ENCODE results near the gene PDXP.
"Not testable (repeated sequence)": the region's sequence is repeated elsewhere in the genome, so short reads cannot be mapped to it uniquely, and the experiment has no call there.

Gene PDXP

DNA sequence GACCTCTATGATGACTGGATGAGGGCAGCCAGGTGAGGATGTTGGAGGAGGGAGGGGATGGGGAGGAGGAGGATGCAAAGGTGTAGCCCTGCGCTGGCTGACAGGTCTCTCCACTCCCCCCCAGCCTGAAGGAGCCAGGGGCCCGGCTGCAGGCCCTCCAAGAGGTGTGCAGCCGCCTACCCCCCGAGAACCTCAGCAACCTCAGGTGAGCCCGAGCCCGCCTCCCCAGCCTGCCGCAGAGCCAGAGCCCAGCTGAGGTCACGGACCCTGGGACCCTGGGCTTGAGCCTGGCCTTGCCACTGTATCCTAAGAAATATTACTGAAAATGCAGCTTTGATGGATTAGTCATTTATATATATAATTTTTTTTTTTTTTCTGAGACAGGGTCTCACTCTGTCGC, 11.2 kb upstream of the PDXP start:
- Histone ChIP-seq H3K27me3 (ENCODE audit: control insufficient read depth in 1 of 2, insufficient read depth in 2 of 2, low read length in 2 of 2) (no peaks in the 10 kb centered on the region), H3K36me3 (ENCODE audit: control insufficient read depth in 1 of 2, insufficient read depth in 2 of 2, low read length in 2 of 2) (peaks cover 20 to 82% of the 10 kb centered on the region in 2 donors), H3K4me3 (ENCODE audit: low read depth in 1 of 2, low read length in 2 of 2) (no peak overlapping the region), H3K27ac (ENCODE audit: low read depth, low read length) (peak overlapping the region; percentile 67), H3K9ac (ENCODE audit: low read depth in 1 of 2, low read length in 2 of 2) (peak overlapping the region; percentile 25 to 35), H3K9me3 (ENCODE audit: control insufficient read depth in 1 of 2, low read length in 2 of 2) (no peaks in the 10 kb centered on the region), H3K4me1 (ENCODE audit: control insufficient read depth in 1 of 2, insufficient read depth in 2 of 2, low read length in 2 of 2) (peaks cover 29 to 32% of the 10 kb centered on the region in 2 donors)

DNA sequence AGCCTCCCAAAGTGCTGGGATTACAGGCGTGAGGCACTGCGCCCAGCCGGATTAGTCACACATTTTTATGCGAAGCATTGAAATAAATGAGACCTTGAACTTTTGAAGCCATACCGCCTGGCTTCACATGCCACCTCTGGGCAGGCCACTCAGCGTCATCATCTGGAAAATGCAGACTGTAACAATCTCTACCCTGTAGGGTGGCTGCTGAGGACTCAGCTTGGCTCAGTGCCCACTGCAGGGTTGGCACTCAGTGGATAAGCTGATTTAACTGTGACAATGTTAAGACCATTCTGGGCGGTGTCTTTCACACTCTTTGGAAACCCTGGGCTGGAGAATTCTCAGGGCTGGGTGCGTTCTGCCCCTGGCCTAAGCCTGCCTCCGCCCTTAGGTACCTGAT, 10.6 kb upstream of the PDXP start:
- H3K36me3 ChIP-seq (ENCODE audit: control insufficient read depth in 1 of 2, insufficient read depth in 2 of 2, low read length in 2 of 2), result peaks cover 17 to 80% of the 10 kb centered on the region in 2 donors

DNA sequence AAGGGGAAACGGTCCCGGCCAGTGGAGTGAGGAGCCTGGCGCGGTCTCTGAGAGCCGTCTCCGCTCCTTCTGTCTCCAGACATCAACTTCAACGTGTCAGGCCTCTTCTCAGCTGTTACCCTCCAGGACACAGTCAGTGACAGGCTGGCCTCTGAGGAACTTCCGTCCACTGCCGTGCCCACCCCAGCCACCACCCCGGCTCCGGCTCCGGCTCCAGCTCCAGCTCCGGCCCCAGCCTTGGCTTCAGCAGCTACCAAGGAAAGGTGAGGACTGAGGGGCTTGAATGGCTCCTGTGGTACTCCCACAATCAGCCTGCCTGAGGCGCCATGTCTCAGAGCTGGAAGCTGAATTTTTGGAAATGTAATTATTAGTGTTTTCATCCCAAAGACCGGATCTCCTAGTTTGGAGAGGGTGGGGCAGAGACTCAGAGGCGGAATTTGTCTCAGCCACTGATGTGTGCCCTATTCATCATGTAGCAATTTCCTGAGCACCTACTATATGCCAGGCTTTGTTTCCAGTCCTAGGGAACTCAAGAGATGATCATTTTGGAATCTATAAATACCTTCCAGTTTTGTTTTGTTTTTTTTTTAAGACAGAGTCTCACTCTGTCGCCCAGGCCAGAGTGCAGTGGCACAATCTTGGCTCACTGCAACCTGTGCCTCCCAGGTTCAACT, 7.9 kb upstream of the PDXP start:
- Histone ChIP-seq H3K27me3 (ENCODE audit: control insufficient read depth in 1 of 2, insufficient read depth in 2 of 2, low read length in 2 of 2) (no peaks in the 10 kb centered on the region), H3K36me3 (ENCODE audit: control insufficient read depth in 1 of 2, insufficient read depth in 2 of 2, low read length in 2 of 2) (peaks cover 20 to 66% of the 10 kb centered on the region in 2 donors), H3K27ac (ENCODE audit: low read depth, low read length) (no peak overlapping the region), H3K4me3 (ENCODE audit: low read depth in 1 of 2, low read length in 2 of 2) (no peak overlapping the region), H3K4me1 (ENCODE audit: control insufficient read depth in 1 of 2, insufficient read depth in 2 of 2, low read length in 2 of 2) (peaks cover 20 to 27% of the 10 kb centered on the region in 2 donors), H3K9ac (ENCODE audit: low read depth in 1 of 2, low read length in 2 of 2) (no peak overlapping the region), H3K9me3 (ENCODE audit: control insufficient read depth in 1 of 2, low read length in 2 of 2) (no peaks in the 10 kb centered on the region)

More for the DNA sequence above, 10.6 kb upstream of the PDXP start:
- no peaks in the 10 kb centered on the region for H3K9me3 ChIP-seq (ENCODE audit: control insufficient read depth in 1 of 2, low read length in 2 of 2)
- peak overlapping the region; percentile 47 for H3K27ac ChIP-seq (ENCODE audit: low read depth, low read length)
- H3K27me3 ChIP-seq (ENCODE audit: control insufficient read depth in 1 of 2, insufficient read depth in 2 of 2, low read length in 2 of 2), result no peaks in the 10 kb centered on the region
- peaks cover 23 to 26% of the 10 kb centered on the region in 2 donors for H3K4me1 ChIP-seq (ENCODE audit: control insufficient read depth in 1 of 2, insufficient read depth in 2 of 2, low read length in 2 of 2)
- H3K9ac ChIP-seq (ENCODE audit: low read depth in 1 of 2, low read length in 2 of 2), result peak overlapping the region; percentile 27 to 38
- H3K4me3 ChIP-seq (ENCODE audit: low read depth in 1 of 2, low read length in 2 of 2), result no peak overlapping the region

DNA sequence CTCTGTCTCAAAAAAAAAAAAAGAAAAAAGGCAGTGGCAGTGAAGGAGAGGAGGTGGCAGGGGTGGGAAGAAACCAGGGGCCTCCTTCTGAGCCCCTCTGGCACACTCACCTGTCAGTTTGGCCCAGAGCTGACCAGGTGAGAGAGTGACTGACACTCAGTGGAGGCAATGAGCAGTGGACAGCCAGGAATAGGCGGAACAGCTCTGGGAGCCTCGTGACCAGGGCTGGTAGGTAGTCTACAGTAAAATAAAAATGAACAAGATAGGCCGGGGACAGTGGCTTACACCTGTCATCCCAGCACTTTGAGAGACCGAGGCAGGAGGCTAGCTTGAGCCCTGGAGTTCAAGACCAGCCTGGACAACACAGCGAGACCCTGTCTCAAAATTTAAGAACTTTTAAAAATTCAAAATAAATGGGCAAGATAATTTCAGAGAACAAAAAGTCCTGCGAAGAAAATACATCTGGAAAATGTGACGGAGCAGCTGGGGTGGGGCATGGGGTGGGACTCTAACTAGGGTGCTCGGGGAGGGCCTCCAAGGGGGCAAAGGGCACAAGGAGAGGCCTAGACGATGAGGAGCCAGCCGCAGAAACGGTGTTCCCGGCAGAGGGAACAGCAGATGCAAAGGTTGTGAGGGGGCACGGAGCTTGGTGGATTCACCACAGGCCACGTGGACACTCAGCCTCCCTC, 3.8 kb upstream of the PDXP start:
- Histone ChIP-seq H3K4me3 (ENCODE audit: low read depth in 1 of 2, low read length in 2 of 2) (no peak overlapping the region), H3K4me1 (ENCODE audit: control insufficient read depth in 1 of 2, insufficient read depth in 2 of 2, low read length in 2 of 2) (peaks cover 19 to 24% of the 10 kb centered on the region in 2 donors), H3K9me3 (ENCODE audit: control insufficient read depth in 1 of 2, low read length in 2 of 2) (no peaks in the 10 kb centered on the region), H3K9ac (ENCODE audit: low read depth in 1 of 2, low read length in 2 of 2) (peak overlapping the region; percentile 50 to 70), H3K36me3 (ENCODE audit: control insufficient read depth in 1 of 2, insufficient read depth in 2 of 2, low read length in 2 of 2) (peaks cover 17 to 37% of the 10 kb centered on the region in 2 donors), H3K27ac (ENCODE audit: low read depth, low read length) (peak overlapping the region; percentile 79), H3K27me3 (ENCODE audit: control insufficient read depth in 1 of 2, insufficient read depth in 2 of 2, low read length in 2 of 2) (no peaks in the 10 kb centered on the region)

DNA sequence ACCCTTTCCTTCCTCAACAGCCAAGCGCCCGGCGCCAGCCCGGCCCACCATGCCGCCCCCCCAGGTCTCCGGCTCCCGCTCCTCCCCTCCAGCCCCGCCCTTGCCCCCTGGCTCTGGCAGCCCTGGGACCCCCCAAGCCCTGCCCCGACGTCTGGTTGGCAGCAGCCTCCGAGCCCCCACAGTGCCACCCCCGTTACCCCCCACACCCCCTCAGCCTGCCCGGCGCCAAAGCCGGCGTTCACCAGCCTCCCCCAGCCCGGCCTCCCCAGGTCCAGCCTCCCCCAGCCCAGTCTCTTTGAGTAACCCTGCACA, 3.3 kb upstream of the PDXP start:
- Histone ChIP-seq H3K4me3 (ENCODE audit: low read depth in 1 of 2, low read length in 2 of 2) (no peak overlapping the region), H3K27ac (ENCODE audit: low read depth, low read length) (peak overlapping the region; percentile 57)

DNA sequence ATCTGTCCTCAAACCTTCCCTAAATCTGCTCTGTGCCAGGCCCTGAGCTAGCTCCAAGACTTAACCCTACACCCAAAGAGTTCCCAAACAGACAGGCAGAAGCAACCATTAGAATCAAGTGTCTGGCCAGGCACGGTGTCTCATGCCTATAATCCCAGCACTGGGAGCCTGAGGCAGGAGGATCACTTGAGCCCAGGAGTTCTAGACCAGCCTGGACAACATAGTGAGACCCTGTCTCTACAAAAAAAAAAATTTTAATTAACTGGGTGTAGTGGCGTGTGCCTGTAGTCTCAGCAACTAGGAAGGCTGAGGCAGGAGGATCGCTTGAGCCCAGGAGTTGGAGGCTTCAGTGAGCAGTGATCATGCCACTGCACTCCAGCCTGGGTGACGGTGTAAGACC, 1.9 kb upstream of the PDXP start:
- H3K9ac ChIP-seq (ENCODE audit: low read depth in 1 of 2, low read length in 2 of 2); H3K27me3 ChIP-seq (ENCODE audit: control insufficient read depth in 1 of 2, insufficient read depth in 2 of 2, low read length in 2 of 2); H3K4me3 ChIP-seq (ENCODE audit: low read depth in 1 of 2, low read length in 2 of 2); H3K9me3 ChIP-seq (ENCODE audit: control insufficient read depth in 1 of 2, low read length in 2 of 2); H3K27ac ChIP-seq (ENCODE audit: low read depth, low read length): not testable (repeated sequence)
- Histone ChIP-seq H3K36me3 (ENCODE audit: control insufficient read depth in 1 of 2, insufficient read depth in 2 of 2, low read length in 2 of 2) (peaks cover 6 to 19% of the 10 kb centered on the region in 2 donors), H3K4me1 (ENCODE audit: control insufficient read depth in 1 of 2, insufficient read depth in 2 of 2, low read length in 2 of 2) (peaks cover 37 to 43% of the 10 kb centered on the region in 2 donors)

More for the DNA sequence above, 3.3 kb upstream of the PDXP start:
- no peaks in the 10 kb centered on the region for H3K9me3 ChIP-seq (ENCODE audit: control insufficient read depth in 1 of 2, low read length in 2 of 2)
- H3K36me3 ChIP-seq (ENCODE audit: control insufficient read depth in 1 of 2, insufficient read depth in 2 of 2, low read length in 2 of 2), result peaks cover 12 to 32% of the 10 kb centered on the region in 2 donors
- no peak overlapping the region for H3K9ac ChIP-seq (ENCODE audit: low read depth in 1 of 2, low read length in 2 of 2)
- H3K27me3 ChIP-seq (ENCODE audit: control insufficient read depth in 1 of 2, insufficient read depth in 2 of 2, low read length in 2 of 2), result no peaks in the 10 kb centered on the region
- peaks cover 24 to 29% of the 10 kb centered on the region in 2 donors for H3K4me1 ChIP-seq (ENCODE audit: control insufficient read depth in 1 of 2, insufficient read depth in 2 of 2, low read length in 2 of 2)

DNA sequence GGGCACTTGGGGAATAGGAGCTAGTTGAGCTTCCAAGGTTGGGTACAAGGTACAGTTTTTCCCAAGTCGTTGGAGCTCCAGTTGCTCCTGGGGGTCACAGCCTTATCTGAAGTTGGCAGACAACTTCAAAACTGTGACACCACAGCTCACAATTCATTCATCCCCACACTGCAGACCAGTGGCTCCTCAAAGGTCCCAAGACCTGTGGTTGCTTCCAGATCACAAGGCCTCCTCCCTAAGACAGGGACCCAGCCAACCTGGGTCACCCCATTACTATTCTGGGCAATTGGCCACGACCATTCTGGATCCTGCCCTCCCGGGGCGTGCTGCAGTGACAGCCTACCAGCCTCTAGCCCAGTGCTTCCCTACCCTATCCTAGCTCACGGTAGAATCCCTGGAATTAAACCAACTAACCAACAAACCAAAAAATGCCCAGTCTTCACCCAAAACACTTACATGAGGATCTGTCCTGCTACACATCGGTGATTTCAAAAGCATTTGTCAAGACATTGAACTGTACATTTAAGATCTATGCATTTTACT, 862 bp upstream of the PDXP start:
- peak overlapping the region; percentile 52 to 63 for H3K4me3 ChIP-seq (ENCODE audit: low read depth in 1 of 2, low read length in 2 of 2)
- no peaks in the 10 kb centered on the region for H3K9me3 ChIP-seq (ENCODE audit: control insufficient read depth in 1 of 2, low read length in 2 of 2)
- H3K27ac ChIP-seq (ENCODE audit: low read depth, low read length), result peak overlapping the region; percentile 35
- H3K27me3 ChIP-seq (ENCODE audit: control insufficient read depth in 1 of 2, insufficient read depth in 2 of 2, low read length in 2 of 2), result no peaks in the 10 kb centered on the region
- peaks cover 43 to 48% of the 10 kb centered on the region in 2 donors for H3K4me1 ChIP-seq (ENCODE audit: control insufficient read depth in 1 of 2, insufficient read depth in 2 of 2, low read length in 2 of 2)
- H3K9ac ChIP-seq (ENCODE audit: low read depth in 1 of 2, low read length in 2 of 2), result peak overlapping the region; percentile 38 to 51
- peaks cover 6 to 11% of the 10 kb centered on the region in 2 donors for H3K36me3 ChIP-seq (ENCODE audit: control insufficient read depth in 1 of 2, insufficient read depth in 2 of 2, low read length in 2 of 2)

DNA sequence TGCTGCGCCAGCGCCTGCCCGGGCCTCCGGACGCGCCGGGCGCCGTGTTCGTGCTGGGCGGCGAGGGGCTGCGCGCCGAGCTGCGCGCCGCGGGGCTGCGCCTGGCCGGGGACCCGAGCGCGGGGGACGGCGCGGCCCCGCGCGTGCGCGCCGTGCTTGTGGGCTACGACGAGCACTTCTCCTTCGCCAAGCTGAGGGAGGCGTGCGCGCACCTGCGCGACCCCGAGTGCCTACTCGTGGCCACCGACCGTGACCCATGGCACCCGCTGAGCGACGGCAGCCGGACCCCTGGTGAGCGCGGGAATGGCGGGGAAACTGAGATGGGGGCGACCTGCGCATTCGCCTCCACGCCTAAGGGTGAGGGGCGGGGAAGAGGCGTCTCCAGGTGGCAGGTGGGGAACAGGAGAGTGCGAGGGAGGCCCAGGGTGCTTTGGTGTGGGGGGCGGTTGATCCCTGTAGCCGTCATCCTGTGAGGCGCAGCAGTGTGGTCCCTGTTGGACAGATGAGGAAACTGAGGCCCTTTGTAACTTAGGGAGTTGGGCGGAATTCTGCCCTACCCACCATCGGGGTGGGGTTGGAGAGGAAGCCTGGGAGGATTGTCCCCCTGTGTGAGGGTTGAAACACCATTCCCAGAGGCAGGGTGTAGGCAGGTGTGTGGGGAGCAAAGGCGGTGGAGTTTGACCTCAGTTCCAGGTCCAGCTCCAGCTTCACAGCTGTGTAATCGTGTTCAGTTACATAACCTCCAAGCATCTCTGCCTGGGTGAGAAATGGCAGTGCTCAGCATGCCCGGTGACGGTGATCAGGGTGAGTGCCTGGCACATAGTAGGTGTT, 758 bp downstream of the PDXP start:
- H3K9ac ChIP-seq (ENCODE audit: low read depth in 1 of 2, low read length in 2 of 2), result peak overlapping the region; percentile 77 to 98

DNA sequence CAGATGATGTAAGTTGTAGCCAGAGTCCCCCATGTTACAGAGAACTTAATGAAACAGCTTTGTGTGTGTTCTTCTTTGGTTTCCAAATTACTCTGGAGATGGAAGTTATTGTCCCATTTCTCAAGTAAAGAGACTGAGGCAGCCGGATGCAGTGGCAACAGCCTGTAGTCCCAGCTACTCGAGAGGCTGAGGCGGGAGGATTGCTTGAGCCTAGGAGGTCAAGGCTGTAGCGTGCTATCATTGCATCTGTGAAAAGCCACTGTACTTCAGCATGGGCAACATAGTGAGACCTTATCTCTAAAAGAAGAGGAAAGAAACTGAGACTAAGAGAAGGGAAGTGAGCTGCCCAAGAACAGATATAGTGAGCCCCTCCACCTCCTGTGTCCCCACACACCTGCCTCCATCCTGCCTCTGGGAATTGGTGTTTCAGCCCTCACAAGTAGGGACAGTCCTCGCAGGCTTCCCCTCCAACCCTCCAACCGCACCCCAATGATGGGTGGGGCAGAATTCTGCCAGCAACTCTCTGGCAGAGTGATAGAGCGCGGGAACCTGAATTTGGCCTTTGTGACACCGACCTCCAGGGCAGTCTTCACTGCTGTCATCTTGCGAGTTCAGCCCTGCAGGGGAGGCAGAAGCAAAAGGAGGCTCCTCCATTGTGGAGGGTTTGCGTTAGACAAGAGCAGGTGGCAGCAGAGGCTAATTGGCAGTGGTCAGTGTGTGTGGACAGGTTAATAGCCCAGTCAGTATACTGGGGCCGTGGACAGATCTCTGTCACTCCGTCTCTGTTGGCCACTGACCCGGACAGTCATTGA, 1.6 kb downstream of the PDXP start:
- Histone ChIP-seq H3K36me3 (ENCODE audit: control insufficient read depth in 1 of 2, insufficient read depth in 2 of 2, low read length in 2 of 2) (peaks cover 0 to 6% of the 10 kb centered on the region in 2 donors), H3K27ac (ENCODE audit: low read depth, low read length) (peak overlapping the region; percentile 28), H3K4me3 (ENCODE audit: low read depth in 1 of 2, low read length in 2 of 2) (peak overlapping the region; percentile 72 to 90), H3K9me3 (ENCODE audit: control insufficient read depth in 1 of 2, low read length in 2 of 2) (no peaks in the 10 kb centered on the region), H3K9ac (ENCODE audit: low read depth in 1 of 2, low read length in 2 of 2) (peak overlapping the region; percentile 77 to 98), H3K27me3 (ENCODE audit: control insufficient read depth in 1 of 2, insufficient read depth in 2 of 2, low read length in 2 of 2) (no peaks in the 10 kb centered on the region), H3K4me1 (ENCODE audit: control insufficient read depth in 1 of 2, insufficient read depth in 2 of 2, low read length in 2 of 2) (peaks cover 39 to 45% of the 10 kb centered on the region in 2 donors)

More for the DNA sequence above, 758 bp downstream of the PDXP start:
- Histone ChIP-seq H3K36me3 (ENCODE audit: control insufficient read depth in 1 of 2, insufficient read depth in 2 of 2, low read length in 2 of 2) (no peaks in the 10 kb centered on the region), H3K4me1 (ENCODE audit: control insufficient read depth in 1 of 2, insufficient read depth in 2 of 2, low read length in 2 of 2) (peaks cover 43% of the 10 kb centered on the region in 2 donors), H3K27me3 (ENCODE audit: control insufficient read depth in 1 of 2, insufficient read depth in 2 of 2, low read length in 2 of 2) (no peaks in the 10 kb centered on the region), H3K27ac (ENCODE audit: low read depth, low read length) (peak overlapping the region; percentile 82), H3K9me3 (ENCODE audit: control insufficient read depth in 1 of 2, low read length in 2 of 2) (no peaks in the 10 kb centered on the region), H3K4me3 (ENCODE audit: low read depth in 1 of 2, low read length in 2 of 2) (peak overlapping the region; percentile 72 to 90)

All from duodenal mucosa (tissue), 2 donors.